Cardiac fibroblast (primary cell): ENCODE results near the gene SUN1.

Experiments used
- DNase-seq, 2 donors: peaks; one replicate each; pipeline versions ENCODE4 v3.0.0 to v3.0.0-alpha.2; 2010; ENCODE audit warnings: low read depth in 2 of 2
- H3K4me3 ChIP-seq, 2 donors: replicated peaks in 1 of 2; 1 replicate in 1 of 2; 2 replicates in 1 of 2; pipeline ENCODE4 v1.5.1; 2011; ENCODE audit warnings: low read depth in 2 of 2, low read length in 2 of 2, mild to moderate bottlenecking in 2 of 2, moderate library complexity in 1 of 2
- TF ChIP-seq, protein P1 (sequence below): IDR thresholded peaks from one replicate; pipeline ENCODE4 v1.5.1; 2011; ENCODE audit warnings: low read depth, mild to moderate bottlenecking, low read length, inconsistent platforms

SUN1 gene

GRCh38 chr7:876077-876971, 44.0 kb downstream of the SUN1 start, which contains the start of gene GET4:
Gene GET4 (plus strand): TSS chr7:876554. CDS start chr7:876646, 92 bp downstream.
- H3K4me3 ChIP-seq, result peak within 1 kb of the TSS; percentile 91 to 98
- peak; percentile 91 to 99 for DNase-seq
- TF ChIP-seq, protein P1, sequence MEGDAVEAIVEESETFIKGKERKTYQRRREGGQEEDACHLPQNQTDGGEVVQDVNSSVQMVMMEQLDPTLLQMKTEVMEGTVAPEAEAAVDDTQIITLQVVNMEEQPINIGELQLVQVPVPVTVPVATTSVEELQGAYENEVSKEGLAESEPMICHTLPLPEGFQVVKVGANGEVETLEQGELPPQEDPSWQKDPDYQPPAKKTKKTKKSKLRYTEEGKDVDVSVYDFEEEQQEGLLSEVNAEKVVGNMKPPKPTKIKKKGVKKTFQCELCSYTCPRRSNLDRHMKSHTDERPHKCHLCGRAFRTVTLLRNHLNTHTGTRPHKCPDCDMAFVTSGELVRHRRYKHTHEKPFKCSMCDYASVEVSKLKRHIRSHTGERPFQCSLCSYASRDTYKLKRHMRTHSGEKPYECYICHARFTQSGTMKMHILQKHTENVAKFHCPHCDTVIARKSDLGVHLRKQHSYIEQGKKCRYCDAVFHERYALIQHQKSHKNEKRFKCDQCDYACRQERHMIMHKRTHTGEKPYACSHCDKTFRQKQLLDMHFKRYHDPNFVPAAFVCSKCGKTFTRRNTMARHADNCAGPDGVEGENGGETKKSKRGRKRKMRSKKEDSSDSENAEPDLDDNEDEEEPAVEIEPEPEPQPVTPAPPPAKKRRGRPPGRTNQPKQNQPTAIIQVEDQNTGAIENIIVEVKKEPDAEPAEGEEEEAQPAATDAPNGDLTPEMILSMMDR, result no peak

GRCh38 chr7:876972-877311, 44.7 kb downstream of the SUN1 start:
- TF ChIP-seq, protein P1, result no peak
- DNase-seq, result peak in 1 of 2 donors; percentile 27
- H3K4me3 ChIP-seq, result peak overlapping the region; percentile 91 to 98

DNA sequence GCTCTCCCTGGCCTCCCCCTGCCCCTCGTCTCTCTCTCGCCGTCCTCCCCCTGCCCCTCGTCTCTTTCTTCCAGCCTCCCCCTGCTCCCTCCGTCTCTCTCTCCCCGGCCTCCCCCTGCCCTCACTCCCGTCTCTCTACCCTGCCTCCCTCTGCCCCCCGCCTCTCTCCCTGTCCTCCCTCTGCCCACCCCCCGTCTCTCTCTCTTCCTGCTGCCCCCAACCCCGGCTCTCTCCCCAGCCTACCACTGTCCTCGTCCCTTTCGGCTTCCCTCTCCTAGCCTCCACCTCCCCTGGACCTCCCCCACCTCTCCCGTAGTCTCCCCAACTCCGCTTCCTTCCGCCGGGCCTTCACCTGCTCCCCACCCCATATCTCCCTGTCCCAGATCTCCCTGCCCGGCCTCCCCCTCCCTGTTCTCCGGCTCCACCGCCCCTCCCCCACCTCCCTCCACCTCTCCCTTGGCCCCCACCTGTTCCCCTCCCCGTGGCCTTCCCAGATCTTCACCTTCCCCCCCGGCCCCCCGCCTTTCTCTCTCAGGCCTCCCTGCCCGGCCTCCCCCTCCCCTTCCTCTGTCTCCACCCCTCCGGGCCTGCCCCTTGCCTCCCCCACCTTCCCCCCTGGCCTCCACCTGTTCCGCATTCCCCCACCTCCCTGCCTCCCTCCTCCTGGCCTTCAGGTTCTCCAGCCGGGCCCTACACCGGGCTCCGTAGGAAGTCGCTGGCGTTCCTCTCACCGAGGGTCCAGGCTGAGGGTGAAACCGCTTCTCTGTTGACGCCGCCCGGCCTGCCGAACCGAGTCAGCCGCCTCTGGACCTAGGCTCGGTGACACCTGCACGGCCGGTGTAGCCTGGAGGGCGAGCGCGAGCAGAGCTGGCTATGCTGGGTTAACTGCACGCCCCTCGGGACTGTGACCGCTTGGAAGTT, 45.3 kb downstream of the SUN1 start:
- TF ChIP-seq, protein P1, result no peak
- DNase-seq, result no peak
- H3K4me3 ChIP-seq, result peak overlapping the region; percentile 91 to 98

GRCh38 chr7:879093-879492, 46.8 kb downstream of the SUN1 start:
- TF ChIP-seq, protein P1, result no peak
- DNase-seq, result no peak
- H3K4me3 ChIP-seq, result no peak overlapping the region

DNA sequence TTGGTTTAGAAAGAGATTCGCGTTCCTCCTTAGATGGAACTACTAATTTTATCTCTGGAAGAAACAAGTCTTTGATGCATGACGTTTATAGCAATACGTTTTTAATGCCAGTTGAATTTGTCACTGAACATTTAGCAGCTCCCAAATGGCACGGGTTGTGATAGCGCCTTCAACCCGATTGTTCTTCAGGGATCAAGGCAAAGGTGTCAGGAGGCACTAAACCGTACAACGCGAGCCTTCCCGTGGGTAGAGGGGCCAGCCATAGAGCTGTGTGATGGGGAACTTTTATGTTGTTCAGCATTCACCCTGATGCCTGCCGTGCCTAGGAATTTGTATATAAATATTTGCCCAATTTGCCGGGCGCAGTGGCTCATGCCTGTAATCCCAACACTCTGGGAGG, 47.4 kb downstream of the SUN1 start:
- no peak overlapping the region for H3K4me3 ChIP-seq
- DNase-seq, result no peak
- TF ChIP-seq, protein P1, result no peak

DNA sequence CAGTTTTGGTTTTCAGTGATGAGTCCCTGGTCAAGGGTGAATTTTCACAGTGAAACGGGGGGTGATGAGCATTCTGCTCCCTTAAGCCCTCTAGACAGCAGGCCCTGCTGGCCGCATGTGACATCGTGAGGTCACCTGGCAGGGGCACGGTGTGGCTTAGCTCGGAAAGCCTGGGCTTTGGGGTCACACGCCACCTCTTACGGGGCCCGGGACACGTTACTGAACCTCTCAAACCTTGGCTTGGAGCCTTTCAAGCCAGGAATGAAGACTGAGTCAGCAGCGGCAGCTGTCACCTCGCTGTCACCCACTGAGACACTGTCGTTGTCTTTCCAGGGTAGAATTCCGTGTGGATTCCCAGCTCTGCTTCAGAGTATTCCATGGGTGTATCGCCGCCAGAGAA, 48.2 kb downstream of the SUN1 start:
- no peak overlapping the region for H3K4me3 ChIP-seq
- no peak for DNase-seq
- TF ChIP-seq, protein P1, result no peak
